HT1080 (cell line): ENCODE results near the gene ZBTB47. TPM values are rescaled to one million over a fixed set of nuclear protein-coding genes. Genes with fewer than 3 reads are reported as not detected.

Experiments
- DNase-seq: peaks from one replicate; pipeline ENCODE4 v3.0.0-alpha.2; 2015; ENCODE audit warnings: low read depth
- total RNA-seq: library from RNA; depleted of rRNA; stranded (reverse); fragments of >200 nt; shearing (Covaris generic); gene quantifications from 2 replicates; pipeline ENCODE4 v1.2.3, GENCODE V29; 2014

The ZBTB47 gene
- total RNA-seq, 1 experiment from 2014 or later = 16.4 TPM

- DNase-seq = no peak
These were observed 11.8 kb downstream of the ZBTB47 start for GRCh38 chr3:42665050-42665878.

- no peak for DNase-seq
These were observed 12.5 kb downstream of the ZBTB47 start for GRCh38 chr3:42666022-42666421.

- no peak for DNase-seq
These were observed 13.1 kb downstream of the ZBTB47 start for GRCh38 chr3:42666577-42666998.

- DNase-seq = no peak
These were observed 13.6 kb downstream of the ZBTB47 start for GRCh38 chr3:42667096-42667522.

- no peak for DNase-seq
These were observed 14.3 kb downstream of the ZBTB47 start for GRCh38 chr3:42667523-42668412.

- DNase-seq = no peak
These were observed 14.9 kb downstream of the ZBTB47 start for GRCh38 chr3:42668413-42668760.

GRCh38 chr3:42668793-42669217, 15.3 kb downstream of the ZBTB47 start:
- DNase-seq = peak; percentile 72

- DNase-seq = no peak
These were observed 16.6 kb downstream of the ZBTB47 start for GRCh38 chr3:42670051-42670576.

GRCh38 chr3:42670670-42671069, 17.2 kb downstream of the ZBTB47 start:
- DNase-seq = no peak

GRCh38 chr3:42672515-42672914, 19.0 kb downstream of the ZBTB47 start:
- no peak for DNase-seq

- no peak for DNase-seq
These were observed 19.6 kb downstream of the ZBTB47 start for GRCh38 chr3:42673082-42673481.

- DNase-seq = no peak
These were observed 20.6 kb downstream of the ZBTB47 start for GRCh38 chr3:42674146-42674545.

GRCh38 chr3:42675909-42676308, 22.4 kb downstream of the ZBTB47 start:
- no peak for DNase-seq

- no peak for DNase-seq
These were observed 24.9 kb downstream of the ZBTB47 start for GRCh38 chr3:42678447-42678846.

GRCh38 chr3:42680271-42680670, 26.8 kb downstream of the ZBTB47 start:
- peak; percentile 27 for DNase-seq

- DNase-seq = no peak
These were observed 27.3 kb downstream of the ZBTB47 start for GRCh38 chr3:42680806-42681205.

GRCh38 chr3:42681361-42682038, 28.0 kb downstream of the ZBTB47 start:
- DNase-seq = no peak

GRCh38 chr3:42682301-42683070, 29.0 kb downstream of the ZBTB47 start:
- DNase-seq = no peak

- DNase-seq = peak; percentile 86
These were observed 30.5 kb downstream of the ZBTB47 start for GRCh38 chr3:42683875-42684598.
